Stimulated activated naive CD8-positive, alpha-beta T cell treated with anti-CD3 and anti-CD28 coated beads, Interleukin-15, amount 100 ng/mL, for 72 hours (primary cell): ENCODE results near the gene GNL2.

Source experiments
- ATAC-seq: fragments of 150-1000 bp; cut with Tn5 transposase; 2 replicates; pipeline ENCODE4 v1.10.0; 2021; ENCODE audit warnings: mild to moderate bottlenecking, moderate library complexity
- DNase-seq, 2 donors: peaks; one replicate each; pipeline ENCODE4 v3.0.0; 2021 to 2022
- H3K27ac Mint-ChIP-seq, 2 donors: one replicate each; pipeline ENCODE4 v1.8.0; 2022; ENCODE audit warnings: mild to moderate bottlenecking in 2 of 2, mixed read lengths in 2 of 2, moderate library complexity in 2 of 2
- H3K27me3 Mint-ChIP-seq: one replicate; pipeline ENCODE4 v1.8.0; 2022; ENCODE audit warnings: mixed read lengths
- H3K4me1 Mint-ChIP-seq: one replicate; pipeline ENCODE4 v1.8.0; 2022; ENCODE audit warnings: mild to moderate bottlenecking, mixed read lengths
- H3K4me3 Mint-ChIP-seq, 2 donors: one replicate each; pipeline ENCODE4 v1.8.0; 2022; ENCODE audit warnings: mild to moderate bottlenecking in 2 of 2, mixed read lengths in 2 of 2, moderate library complexity in 1 of 2
- H3K9me3 Mint-ChIP-seq, 2 donors: one replicate each; pipeline ENCODE4 v1.8.0; 2022; ENCODE audit warnings: mixed read lengths in 2 of 2

GNL2 gene

DNA sequence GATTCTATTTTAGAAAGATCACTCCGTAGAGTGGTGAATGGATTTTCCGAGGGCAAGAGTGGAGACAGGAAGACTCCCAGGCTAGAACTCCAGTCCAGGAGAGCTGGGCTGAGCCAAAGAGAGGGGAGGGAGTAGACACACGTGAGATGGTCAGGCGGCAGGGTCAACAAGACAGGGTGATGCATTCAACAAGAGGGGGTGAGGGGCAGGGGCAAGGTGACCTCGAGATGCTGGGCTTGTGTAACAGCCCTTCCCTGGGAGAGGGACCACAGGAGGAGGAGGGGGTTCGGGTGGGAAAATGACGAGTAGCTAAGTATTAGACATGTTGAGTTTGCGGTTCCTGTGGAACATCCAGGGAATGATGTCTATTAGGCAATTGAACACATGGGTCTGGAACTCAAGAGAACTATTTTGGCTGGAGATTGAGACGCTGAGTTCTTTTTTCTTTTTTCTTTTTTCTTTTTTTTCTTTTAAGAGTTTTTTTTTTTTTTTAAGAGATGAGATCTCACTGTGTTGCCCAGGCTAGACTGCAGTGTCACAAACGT, 25.7 kb upstream of the GNL2 start:
- DNase-seq: no peak
- H3K27ac Mint-ChIP-seq: no peak overlapping the region
- H3K4me3 Mint-ChIP-seq: no peak overlapping the region
- peaks cover 47% of the 10 kb centered on the region for H3K27me3 Mint-ChIP-seq
- no peaks in the 10 kb centered on the region for H3K9me3 Mint-ChIP-seq
- no peak for ATAC-seq
- no peaks in the 10 kb centered on the region for H3K4me1 Mint-ChIP-seq

- Mint-ChIP-seq H3K27ac (no peak overlapping the region), H3K4me3 (no peak overlapping the region), H3K9me3 (no peaks in the 10 kb centered on the region), H3K4me1 (no peaks in the 10 kb centered on the region), H3K27me3 (peaks cover 48% of the 10 kb centered on the region)
- ATAC-seq (no peak), DNase-seq (no peak)
Measured at GRCh38 chr1:37620707-37621106, 25.0 kb upstream of the GNL2 start.

- H3K9me3 Mint-ChIP-seq: no peaks in the 10 kb centered on the region
- no peak for ATAC-seq
- peaks cover 48% of the 10 kb centered on the region for H3K27me3 Mint-ChIP-seq
- H3K4me1 Mint-ChIP-seq: no peaks in the 10 kb centered on the region
- DNase-seq: no peak
- no peak overlapping the region for H3K4me3 Mint-ChIP-seq
- no peak overlapping the region for H3K27ac Mint-ChIP-seq
Measured at GRCh38 chr1:37616330-37616729, 20.6 kb upstream of the GNL2 start.

DNA sequence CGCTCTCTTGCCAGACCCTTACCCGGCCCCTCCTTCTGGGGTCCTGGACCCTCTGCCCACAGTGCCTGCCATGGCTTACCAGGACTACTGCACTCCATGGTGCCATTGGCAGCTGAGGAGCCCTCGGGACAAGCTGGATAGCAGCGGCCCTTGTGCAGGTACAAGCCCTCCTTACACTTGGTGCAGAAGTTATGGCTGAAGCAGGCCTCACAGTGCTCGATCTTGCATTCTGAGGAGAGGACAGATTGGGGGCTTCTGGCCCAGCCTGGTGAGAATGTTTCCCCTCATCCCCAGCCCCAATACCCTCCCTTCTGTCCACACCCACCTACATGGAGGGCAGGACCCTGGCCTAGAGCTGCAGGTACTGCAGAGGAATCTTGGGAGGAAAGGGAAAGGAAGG, 18.4 kb upstream of the GNL2 start:
- ATAC-seq (no peak), DNase-seq (no peak)
- H3K4me1 Mint-ChIP-seq: no peaks in the 10 kb centered on the region
- H3K4me3 Mint-ChIP-seq: no peak overlapping the region
- H3K9me3 Mint-ChIP-seq: no peaks in the 10 kb centered on the region
- H3K27ac Mint-ChIP-seq: no peak overlapping the region
- peaks cover 42% of the 10 kb centered on the region for H3K27me3 Mint-ChIP-seq

DNA sequence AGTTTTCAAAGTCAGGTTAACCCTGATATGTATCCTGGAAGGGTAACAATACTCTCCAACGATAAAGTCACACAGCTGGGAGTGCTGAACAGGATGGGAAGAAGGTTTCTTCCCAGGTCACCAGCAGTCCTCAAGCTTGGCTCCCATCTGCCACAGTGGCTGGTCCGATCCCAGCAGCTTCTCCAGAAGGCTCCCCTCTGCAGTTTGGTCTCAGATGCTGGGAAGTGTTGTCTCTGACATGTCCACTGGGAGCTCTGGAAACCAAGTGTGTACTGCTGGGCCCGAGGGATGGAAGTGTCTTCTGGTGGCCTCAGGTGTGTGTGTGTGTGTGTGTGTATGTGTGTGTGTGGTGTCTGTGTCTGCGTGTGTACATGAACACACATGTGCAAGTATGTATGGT, 16.4 kb upstream of the GNL2 start:
- H3K4me1 Mint-ChIP-seq: no peaks in the 10 kb centered on the region
- H3K27ac Mint-ChIP-seq: no peak overlapping the region
- peaks cover 25% of the 10 kb centered on the region for H3K27me3 Mint-ChIP-seq
- no peaks in the 10 kb centered on the region for H3K9me3 Mint-ChIP-seq
- no peak overlapping the region for H3K4me3 Mint-ChIP-seq
- no peak for ATAC-seq
- DNase-seq: no peak

DNA sequence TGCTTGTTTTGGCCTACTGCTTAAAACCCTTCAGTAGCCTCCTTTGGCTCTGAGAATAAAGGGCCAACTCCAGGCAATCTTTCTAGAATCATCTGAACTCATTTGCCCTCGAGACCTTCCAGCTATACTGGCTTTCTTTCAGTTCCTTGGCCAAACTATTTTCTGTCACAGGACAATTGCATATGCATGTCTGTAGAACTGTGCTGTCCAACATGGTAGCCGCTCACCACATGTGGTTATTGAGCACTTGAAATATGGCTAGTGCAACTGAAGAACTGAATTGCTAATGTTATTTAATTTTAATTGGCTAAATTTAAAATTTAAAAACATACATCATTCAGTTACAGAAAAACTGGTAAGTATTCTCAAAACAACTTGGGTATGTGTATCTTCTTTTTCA, 14.3 kb upstream of the GNL2 start:
- no peaks in the 10 kb centered on the region for H3K9me3 Mint-ChIP-seq
- H3K4me1 Mint-ChIP-seq: no peaks in the 10 kb centered on the region
- ATAC-seq (no peak), DNase-seq (no peak)
- no peak overlapping the region for H3K4me3 Mint-ChIP-seq
- peaks cover 5% of the 10 kb centered on the region for H3K27me3 Mint-ChIP-seq
- no peak overlapping the region for H3K27ac Mint-ChIP-seq

DNA sequence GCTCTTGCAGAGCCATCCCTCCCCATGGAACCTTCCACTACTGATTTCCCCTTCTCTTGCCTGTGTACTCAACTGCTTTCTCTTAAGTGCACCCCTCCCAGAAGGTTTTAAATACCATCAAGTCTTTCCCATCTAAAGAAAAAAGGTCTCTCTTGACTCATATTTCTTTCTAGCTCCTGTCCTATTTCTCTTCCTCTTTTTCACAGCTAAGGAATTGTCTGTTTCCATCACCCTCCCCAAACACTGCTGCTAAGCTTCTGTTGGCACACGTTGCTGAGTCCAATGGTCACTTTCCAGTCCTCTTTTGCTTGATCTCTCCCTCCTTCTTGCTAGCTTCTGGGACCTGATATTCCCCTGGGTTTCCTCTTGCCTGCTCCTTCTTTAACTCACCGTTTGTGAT, 13.3 kb upstream of the GNL2 start:
- Mint-ChIP-seq H3K9me3 (no peaks in the 10 kb centered on the region), H3K4me1 (no peaks in the 10 kb centered on the region), H3K27me3 (peaks cover 11% of the 10 kb centered on the region), H3K27ac (no peak overlapping the region), H3K4me3 (no peak overlapping the region)
- DNase-seq: no peak
- no peak for ATAC-seq

GRCh38 chr1:37606481-37607263, 10.9 kb upstream of the GNL2 start:
- ATAC-seq: no peak
- Mint-ChIP-seq H3K9me3 (no peaks in the 10 kb centered on the region), H3K4me3 (no peak overlapping the region), H3K4me1 (peaks cover 6% of the 10 kb centered on the region), H3K27me3 (peaks cover 22% of the 10 kb centered on the region), H3K27ac (no peak overlapping the region)
- DNase-seq: no peak

- peaks cover 6% of the 10 kb centered on the region for H3K4me1 Mint-ChIP-seq
- no peaks in the 10 kb centered on the region for H3K9me3 Mint-ChIP-seq
- peaks cover 22% of the 10 kb centered on the region for H3K27me3 Mint-ChIP-seq
- no peak for DNase-seq
- H3K4me3 Mint-ChIP-seq: no peak overlapping the region
- no peak overlapping the region for H3K27ac Mint-ChIP-seq
- no peak for ATAC-seq
Measured at GRCh38 chr1:37605806-37606474, 10.2 kb upstream of the GNL2 start.

DNA sequence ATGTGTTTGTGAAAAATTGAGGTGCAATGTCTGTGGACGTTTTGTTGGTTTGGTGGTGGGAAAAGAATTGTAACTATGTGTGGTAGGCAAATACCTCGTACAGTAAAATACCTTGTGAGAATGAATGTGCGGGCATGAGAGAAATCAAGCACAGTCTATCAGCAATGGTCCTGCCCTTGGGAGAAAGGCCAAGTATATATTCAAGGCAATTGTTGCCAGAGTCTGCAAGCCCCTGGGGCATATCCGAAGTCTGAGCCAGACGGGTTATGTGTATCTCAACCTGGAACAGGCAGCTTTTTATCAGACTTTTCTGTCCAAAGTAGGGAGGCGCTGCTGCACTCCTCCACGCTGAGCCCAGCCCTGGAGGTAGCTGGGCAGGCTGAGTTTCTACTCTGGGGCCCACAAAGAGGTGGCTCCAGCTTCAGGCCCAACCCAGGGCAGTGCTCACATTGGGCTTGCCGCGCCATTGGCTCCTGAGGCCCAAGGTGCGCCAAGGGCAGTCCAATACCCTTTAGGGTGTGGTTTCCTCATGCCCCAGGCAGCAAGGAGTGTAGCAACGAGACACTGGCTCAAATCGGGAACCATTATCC, 9.4 kb upstream of the GNL2 start:
- Mint-ChIP-seq H3K27ac (no peak overlapping the region), H3K9me3 (no peaks in the 10 kb centered on the region), H3K4me3 (no peak overlapping the region), H3K4me1 (peaks cover 6% of the 10 kb centered on the region), H3K27me3 (peaks cover 22% of the 10 kb centered on the region)
- no peak for ATAC-seq
- DNase-seq: no peak

DNA sequence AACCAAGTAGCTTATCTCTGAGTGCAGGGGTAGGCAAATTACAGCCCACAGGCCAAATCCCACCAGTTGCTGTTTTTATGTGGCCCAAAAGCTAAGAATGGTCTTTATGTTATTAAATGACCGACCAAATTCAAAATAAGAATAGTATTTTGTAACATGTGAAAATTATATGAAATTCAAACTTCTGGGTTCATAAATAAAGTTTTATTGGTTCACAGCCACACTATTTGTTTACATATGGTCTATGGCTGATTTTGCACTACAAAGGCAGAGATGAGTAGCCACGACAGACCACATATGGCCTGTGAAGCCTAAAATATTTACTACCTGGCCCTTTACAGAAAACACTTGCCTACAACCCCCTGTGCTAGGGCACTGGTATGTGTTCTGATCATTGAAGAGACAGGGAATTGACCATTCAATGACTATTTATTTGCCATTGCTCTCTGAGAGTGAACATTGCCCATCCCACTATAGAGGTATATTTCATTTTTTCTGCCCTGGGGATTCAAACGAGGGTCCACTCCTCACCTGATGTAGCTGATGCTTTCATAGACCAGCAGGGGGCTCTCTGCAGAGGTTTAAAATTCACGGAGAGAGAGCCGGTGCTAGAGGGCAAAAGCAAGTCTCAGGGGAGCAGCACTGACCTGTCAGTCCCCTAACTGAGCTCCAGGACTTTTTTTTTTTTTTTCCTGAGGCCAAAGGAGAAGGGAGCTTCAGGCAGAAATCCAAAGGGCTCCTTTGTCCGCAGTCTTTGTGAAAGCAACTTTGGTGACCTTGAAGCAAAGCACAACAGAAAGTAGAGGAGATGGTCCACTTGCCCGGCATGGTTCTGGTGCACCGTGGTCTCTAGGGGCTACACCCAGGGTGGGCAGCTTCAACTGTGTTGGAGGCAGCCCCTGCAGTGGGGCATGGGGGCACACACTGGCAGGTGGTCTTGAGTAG, 7.3 kb upstream of the GNL2 start:
- H3K4me1 Mint-ChIP-seq: peaks cover 6% of the 10 kb centered on the region
- peak; percentile 24 to 37 for DNase-seq
- no peak overlapping the region for H3K27ac Mint-ChIP-seq
- peaks cover 22% of the 10 kb centered on the region for H3K27me3 Mint-ChIP-seq
- H3K4me3 Mint-ChIP-seq: peak overlapping the region in 1 of 2 donors; percentile 26
- ATAC-seq: peak; percentile 75
- no peaks in the 10 kb centered on the region for H3K9me3 Mint-ChIP-seq

DNA sequence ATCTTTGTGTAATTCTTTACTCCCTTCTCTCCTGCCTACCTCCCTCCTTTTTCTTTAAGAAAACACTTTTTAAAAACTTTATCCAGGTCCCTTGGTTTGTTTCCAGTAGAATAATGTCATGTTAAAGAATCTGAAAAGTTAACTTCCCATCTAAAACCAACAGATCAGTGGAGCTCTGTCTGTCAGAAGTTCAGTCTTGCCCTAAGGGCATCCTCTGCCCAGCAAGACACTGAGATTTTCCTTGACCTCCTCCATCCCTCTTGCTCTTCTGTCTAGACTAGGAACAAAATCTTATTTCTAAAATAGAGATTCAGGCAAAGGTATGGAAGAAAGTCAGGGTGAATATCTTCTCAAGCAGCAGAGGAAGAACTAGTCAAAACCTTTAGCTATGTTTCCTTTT, 5.7 kb upstream of the GNL2 start:
- no peaks in the 10 kb centered on the region for H3K9me3 Mint-ChIP-seq
- no peak for DNase-seq
- ATAC-seq: no peak

DNA sequence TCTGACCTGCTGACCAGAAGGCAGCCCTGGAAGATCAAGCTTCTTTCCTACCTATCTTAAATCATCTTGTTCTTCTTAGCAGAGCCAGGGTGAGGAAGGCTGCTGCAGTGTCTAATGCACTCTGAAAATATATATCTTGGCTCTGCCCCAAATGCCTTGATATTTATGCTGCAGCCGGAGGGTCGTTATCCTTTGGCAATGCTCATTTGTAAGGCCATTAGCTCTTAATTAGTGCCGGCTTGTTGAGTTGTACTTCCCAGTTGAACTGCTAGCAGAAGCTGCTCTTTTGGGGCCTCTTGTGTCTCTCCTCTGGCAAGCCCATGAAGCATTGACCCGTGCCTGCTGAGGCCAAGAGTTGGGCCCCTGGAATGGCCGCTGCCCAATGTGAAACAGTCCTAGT, 4.2 kb upstream of the GNL2 start:
- H3K27me3 Mint-ChIP-seq: peaks cover 20% of the 10 kb centered on the region
- no peak overlapping the region for H3K27ac Mint-ChIP-seq
- H3K4me3 Mint-ChIP-seq: no peak overlapping the region
- peaks cover 14% of the 10 kb centered on the region for H3K4me1 Mint-ChIP-seq
- ATAC-seq (no peak), DNase-seq (no peak)
- no peaks in the 10 kb centered on the region for H3K9me3 Mint-ChIP-seq

More for the DNA sequence above, 5.7 kb upstream of the GNL2 start:
- Mint-ChIP-seq H3K27ac (no peak overlapping the region), H3K4me1 (peaks cover 10% of the 10 kb centered on the region), H3K4me3 (no peak overlapping the region), H3K27me3 (peaks cover 22% of the 10 kb centered on the region)

- Mint-ChIP-seq H3K27ac (peak overlapping the region; percentile 97 to 98), H3K4me3 (peak overlapping the region; percentile 97), H3K4me1 (peaks cover 29% of the 10 kb centered on the region), H3K27me3 (no peaks in the 10 kb centered on the region), H3K9me3 (no peaks in the 10 kb centered on the region)
- ATAC-seq (peak; percentile 8), DNase-seq (no peak)
Measured at GRCh38 chr1:37596182-37596667, 488 bp upstream of the GNL2 start.

GRCh38 chr1:37593726-37594125, 2.0 kb downstream of the GNL2 start:
- Mint-ChIP-seq H3K4me3 (peak overlapping the region in 1 of 2 donors; percentile 97), H3K27me3 (no peaks in the 10 kb centered on the region), H3K4me1 (peaks cover 29% of the 10 kb centered on the region), H3K27ac (no peak overlapping the region), H3K9me3 (no peaks in the 10 kb centered on the region)
- DNase-seq (no peak), ATAC-seq (no peak)
